Measurements from ENCODE around the gene UNC5A.

Gene UNC5A

GRCh38 chr5:176864755-176865154, 54.4 kb downstream of the UNC5A start:
- H3K4ac ChIP-seq (ENCODE audit: low read depth, low read length): no peak overlapping the region
- H2AK5ac ChIP-seq (ENCODE audit: low read length): no peak overlapping the region
- WGBS (ENCODE audit: extremely low coverage, insufficient coverage, low lambda C conversion rate): no CpG with 5 or more reads among the region's 8 CpGs
- H3K27me3 ChIP-seq (ENCODE audit: insufficient read depth, low read length, poor library complexity): no peaks in the 10 kb centered on the region
- H2BK5ac ChIP-seq (ENCODE audit: low read length): no peak overlapping the region
- H3K79me2 ChIP-seq (ENCODE audit: control insufficient read depth, insufficient read depth, low read length): no peaks in the 10 kb centered on the region
- no peak overlapping the region for H3K9ac ChIP-seq (ENCODE audit: low read length)
- no peak overlapping the region for H4K8ac ChIP-seq (ENCODE audit: low read depth, low read length)
- no peak for DNase-seq
- H3K4me1 ChIP-seq (ENCODE audit: control insufficient read depth, low read depth, low read length): peaks cover 7% of the 10 kb centered on the region
- H2BK120ac ChIP-seq (ENCODE audit: low read depth, low read length): no peak overlapping the region
- no peak overlapping the region for H3K4me2 ChIP-seq (ENCODE audit: low read length)
- H3K23ac ChIP-seq (ENCODE audit: low read length): no peak overlapping the region
- no peaks in the 10 kb centered on the region for H3K36me3 ChIP-seq (ENCODE audit: control insufficient read depth, insufficient read depth, low read length)
- no peak overlapping the region for H4K5ac ChIP-seq (ENCODE audit: low read length)
- no peak overlapping the region for H3K27ac ChIP-seq (ENCODE audit: low read depth, low read length)
- no peak overlapping the region for H3K4me3 ChIP-seq (ENCODE audit: low read length)
- H3K18ac ChIP-seq (ENCODE audit: low read length): no peak overlapping the region
- H3K56ac ChIP-seq (ENCODE audit: low read length): no peak overlapping the region
- H2BK15ac ChIP-seq (replicated peaks; ENCODE audit: low read depth): no peak overlapping the region
- H3K79me1 ChIP-seq (ENCODE audit: low read length): no peaks in the 10 kb centered on the region

- Histone ChIP-seq H3K4me1 (ENCODE audit: control insufficient read depth, low read depth, low read length) (peaks cover 7% of the 10 kb centered on the region), H3K56ac (ENCODE audit: low read length) (no peak overlapping the region), H3K79me2 (ENCODE audit: control insufficient read depth, insufficient read depth, low read length) (no peaks in the 10 kb centered on the region), H3K27ac (ENCODE audit: low read depth, low read length) (no peak overlapping the region), H3K4me3 (ENCODE audit: low read length) (no peak overlapping the region), H3K23ac (ENCODE audit: low read length) (no peak overlapping the region), H3K36me3 (ENCODE audit: control insufficient read depth, insufficient read depth, low read length) (no peaks in the 10 kb centered on the region), H4K5ac (ENCODE audit: low read length) (no peak overlapping the region), H3K18ac (ENCODE audit: low read length) (no peak overlapping the region), H3K4me2 (ENCODE audit: low read length) (no peak overlapping the region), H3K27me3 (ENCODE audit: insufficient read depth, low read length, poor library complexity) (no peaks in the 10 kb centered on the region), H3K4ac (ENCODE audit: low read depth, low read length) (no peak overlapping the region), H2BK5ac (ENCODE audit: low read length) (no peak overlapping the region), H3K79me1 (ENCODE audit: low read length) (no peaks in the 10 kb centered on the region), H4K8ac (ENCODE audit: low read depth, low read length) (no peak overlapping the region), H3K9ac (ENCODE audit: low read length) (no peak overlapping the region), H2AK5ac (ENCODE audit: low read length) (no peak overlapping the region), H2BK15ac (replicated peaks; ENCODE audit: low read depth) (no peak overlapping the region), H2BK120ac (ENCODE audit: low read depth, low read length) (no peak overlapping the region)
- no CpG with 5 or more reads among the region's 7 CpGs for WGBS (ENCODE audit: extremely low coverage, insufficient coverage, low lambda C conversion rate)
- DNase-seq: no peak
Measured at GRCh38 chr5:176865964-176866363, 55.6 kb downstream of the UNC5A start.

GRCh38 chr5:176866707-176867310, 56.5 kb downstream of the UNC5A start:
- peak; percentile 68 for DNase-seq
- H3K4ac ChIP-seq (ENCODE audit: low read depth, low read length): no peak overlapping the region
- no peak overlapping the region for H2AK5ac ChIP-seq (ENCODE audit: low read length)
- H4K5ac ChIP-seq (ENCODE audit: low read length): no peak overlapping the region
- H3K4me3 ChIP-seq (ENCODE audit: low read length): no peak overlapping the region
- no peak overlapping the region for H2BK5ac ChIP-seq (ENCODE audit: low read length)
- H3K79me1 ChIP-seq (ENCODE audit: low read length): no peaks in the 10 kb centered on the region
- no peak overlapping the region for H4K8ac ChIP-seq (ENCODE audit: low read depth, low read length)
- no peak overlapping the region for H3K27ac ChIP-seq (ENCODE audit: low read depth, low read length)
- H3K4me1 ChIP-seq (ENCODE audit: control insufficient read depth, low read depth, low read length): peaks cover 7% of the 10 kb centered on the region
- no peak overlapping the region for H2BK15ac ChIP-seq (replicated peaks; ENCODE audit: low read depth)
- no peak overlapping the region for H3K9ac ChIP-seq (ENCODE audit: low read length)
- H3K4me2 ChIP-seq (ENCODE audit: low read length): no peak overlapping the region
- H3K18ac ChIP-seq (ENCODE audit: low read length): no peak overlapping the region
- no peak overlapping the region for H3K23ac ChIP-seq (ENCODE audit: low read length)
- no peaks in the 10 kb centered on the region for H3K79me2 ChIP-seq (ENCODE audit: control insufficient read depth, insufficient read depth, low read length)
- H3K56ac ChIP-seq (ENCODE audit: low read length): no peak overlapping the region
- no peaks in the 10 kb centered on the region for H3K36me3 ChIP-seq (ENCODE audit: control insufficient read depth, insufficient read depth, low read length)
- WGBS (ENCODE audit: extremely low coverage, insufficient coverage, low lambda C conversion rate): no CpG with 5 or more reads among the region's 16 CpGs
- no peak overlapping the region for H2BK120ac ChIP-seq (ENCODE audit: low read depth, low read length)
- H3K27me3 ChIP-seq (ENCODE audit: insufficient read depth, low read length, poor library complexity): no peaks in the 10 kb centered on the region

GRCh38 chr5:176868126-176868525, 57.8 kb downstream of the UNC5A start:
- Histone ChIP-seq H3K4me2 (ENCODE audit: low read length) (no peak overlapping the region), H3K79me1 (ENCODE audit: low read length) (no peaks in the 10 kb centered on the region), H3K79me2 (ENCODE audit: control insufficient read depth, insufficient read depth, low read length) (no peaks in the 10 kb centered on the region), H3K9ac (ENCODE audit: low read length) (no peak overlapping the region), H3K4ac (ENCODE audit: low read depth, low read length) (no peak overlapping the region), H3K23ac (ENCODE audit: low read length) (no peak overlapping the region), H3K4me1 (ENCODE audit: control insufficient read depth, low read depth, low read length) (peaks cover 5% of the 10 kb centered on the region), H3K56ac (ENCODE audit: low read length) (no peak overlapping the region), H4K5ac (ENCODE audit: low read length) (no peak overlapping the region), H3K27ac (ENCODE audit: low read depth, low read length) (no peak overlapping the region), H2BK15ac (replicated peaks; ENCODE audit: low read depth) (no peak overlapping the region), H3K4me3 (ENCODE audit: low read length) (no peak overlapping the region), H3K18ac (ENCODE audit: low read length) (no peak overlapping the region), H2BK120ac (ENCODE audit: low read depth, low read length) (no peak overlapping the region), H4K8ac (ENCODE audit: low read depth, low read length) (no peak overlapping the region), H2AK5ac (ENCODE audit: low read length) (no peak overlapping the region), H3K27me3 (ENCODE audit: insufficient read depth, low read length, poor library complexity) (no peaks in the 10 kb centered on the region), H2BK5ac (ENCODE audit: low read length) (no peak overlapping the region), H3K36me3 (ENCODE audit: control insufficient read depth, insufficient read depth, low read length) (no peaks in the 10 kb centered on the region)
- WGBS (ENCODE audit: extremely low coverage, insufficient coverage, low lambda C conversion rate): no CpG with 5 or more reads among the region's 14 CpGs
- no peak for DNase-seq

- H3K23ac ChIP-seq (ENCODE audit: low read length): no peak overlapping the region
- H3K4me2 ChIP-seq (ENCODE audit: low read length): no peak overlapping the region
- no peak overlapping the region for H3K4me3 ChIP-seq (ENCODE audit: low read length)
- no peak overlapping the region for H2BK120ac ChIP-seq (ENCODE audit: low read depth, low read length)
- no CpG with 5 or more reads among the region's 20 CpGs for WGBS (ENCODE audit: extremely low coverage, insufficient coverage, low lambda C conversion rate)
- no peak overlapping the region for H3K9ac ChIP-seq (ENCODE audit: low read length)
- H3K79me2 ChIP-seq (ENCODE audit: control insufficient read depth, insufficient read depth, low read length): no peaks in the 10 kb centered on the region
- H3K4me1 ChIP-seq (ENCODE audit: control insufficient read depth, low read depth, low read length): peaks cover 1% of the 10 kb centered on the region
- H3K56ac ChIP-seq (ENCODE audit: low read length): no peak overlapping the region
- H3K36me3 ChIP-seq (ENCODE audit: control insufficient read depth, insufficient read depth, low read length): no peaks in the 10 kb centered on the region
- no peak overlapping the region for H4K5ac ChIP-seq (ENCODE audit: low read length)
- H3K18ac ChIP-seq (ENCODE audit: low read length): no peak overlapping the region
- H4K8ac ChIP-seq (ENCODE audit: low read depth, low read length): no peak overlapping the region
- no peak overlapping the region for H3K27ac ChIP-seq (ENCODE audit: low read depth, low read length)
- DNase-seq: no peak
- no peak overlapping the region for H3K4ac ChIP-seq (ENCODE audit: low read depth, low read length)
- H3K27me3 ChIP-seq (ENCODE audit: insufficient read depth, low read length, poor library complexity): no peaks in the 10 kb centered on the region
- no peak overlapping the region for H2BK15ac ChIP-seq (replicated peaks; ENCODE audit: low read depth)
- no peaks in the 10 kb centered on the region for H3K79me1 ChIP-seq (ENCODE audit: low read length)
- H2AK5ac ChIP-seq (ENCODE audit: low read length): no peak overlapping the region
- H2BK5ac ChIP-seq (ENCODE audit: low read length): no peak overlapping the region
Measured at GRCh38 chr5:176868731-176869130, 58.4 kb downstream of the UNC5A start.

- no peak overlapping the region for H3K18ac ChIP-seq (ENCODE audit: low read length)
- H3K79me1 ChIP-seq (ENCODE audit: low read length): no peaks in the 10 kb centered on the region
- no peaks in the 10 kb centered on the region for H3K27me3 ChIP-seq (ENCODE audit: insufficient read depth, low read length, poor library complexity)
- no peak overlapping the region for H2BK5ac ChIP-seq (ENCODE audit: low read length)
- H2BK120ac ChIP-seq (ENCODE audit: low read depth, low read length): no peak overlapping the region
- no peak overlapping the region for H3K27ac ChIP-seq (ENCODE audit: low read depth, low read length)
- H3K36me3 ChIP-seq (ENCODE audit: control insufficient read depth, insufficient read depth, low read length): no peaks in the 10 kb centered on the region
- H2AK5ac ChIP-seq (ENCODE audit: low read length): no peak overlapping the region
- H3K4me3 ChIP-seq (ENCODE audit: low read length): no peak overlapping the region
- H3K4me2 ChIP-seq (ENCODE audit: low read length): no peak overlapping the region
- no peak overlapping the region for H3K9ac ChIP-seq (ENCODE audit: low read length)
- H3K79me2 ChIP-seq (ENCODE audit: control insufficient read depth, insufficient read depth, low read length): no peaks in the 10 kb centered on the region
- no peak overlapping the region for H4K8ac ChIP-seq (ENCODE audit: low read depth, low read length)
- no CpG with 5 or more reads among the region's 38 CpGs for WGBS (ENCODE audit: extremely low coverage, insufficient coverage, low lambda C conversion rate)
- no peak overlapping the region for H4K5ac ChIP-seq (ENCODE audit: low read length)
- no peak overlapping the region for H2BK15ac ChIP-seq (replicated peaks; ENCODE audit: low read depth)
- no peak for DNase-seq
- H3K4ac ChIP-seq (ENCODE audit: low read depth, low read length): no peak overlapping the region
- peaks cover 1% of the 10 kb centered on the region for H3K4me1 ChIP-seq (ENCODE audit: control insufficient read depth, low read depth, low read length)
- no peak overlapping the region for H3K56ac ChIP-seq (ENCODE audit: low read length)
- H3K23ac ChIP-seq (ENCODE audit: low read length): no peak overlapping the region
Measured at GRCh38 chr5:176869501-176870109, 59.2 kb downstream of the UNC5A start.
